Natural killer cell treated with Interleukin-12 subunit alpha and Interleukin-12 subunit beta and Interleukin-15 and Interleukin-18, amount 100 ng/mL, for 72 hours (primary cell): ENCODE results near the gene TBXAS1. TPM values are rescaled to one million over a fixed set of nuclear protein-coding genes. Genes with fewer than 3 reads are reported as not detected.

Experiments used
- ATAC-seq, 2 donors: fragments of 150-1000 bp; cut with Tn5 transposase in 1 of 2; sonication (Bioruptor Pico), chemical (Tn5 transposase) in 1 of 2; 2 replicates each; pipeline ENCODE4 v1.10.0; 2021
- DNase-seq: peaks from one replicate; pipeline ENCODE4 v3.0.0; 2022; ENCODE audit warnings: low spot score
- H3K27ac Mint-ChIP-seq, 2 donors: 1 replicate in 1 of 2; 2 replicates in 1 of 2; pipeline ENCODE4 v1.8.0; 2022; ENCODE audit warnings: mixed read lengths in 2 of 2, mild to moderate bottlenecking in 1 of 2, moderate library complexity in 1 of 2
- H3K27me3 Mint-ChIP-seq, 2 donors: 1 replicate in 1 of 2; 2 replicates in 1 of 2; pipeline ENCODE4 v1.8.0; 2022; ENCODE audit warnings: mixed read lengths in 2 of 2
- H3K36me3 Mint-ChIP-seq: one replicate; pipeline ENCODE4 v1.8.0; 2022; ENCODE audit warnings: mixed read lengths
- H3K4me1 Mint-ChIP-seq, 2 donors: 1 replicate in 1 of 2; 2 replicates in 1 of 2; pipeline ENCODE4 v1.8.0; 2022; ENCODE audit warnings: low read depth in 2 of 2, mixed read lengths in 2 of 2, mild to moderate bottlenecking in 1 of 2
- H3K4me3 Mint-ChIP-seq: one replicate; pipeline ENCODE4 v1.8.0; 2022; ENCODE audit warnings: mixed read lengths
- H3K9me3 Mint-ChIP-seq: 2 replicates; pipeline ENCODE4 v1.8.0; 2022; ENCODE audit warnings: mixed read lengths
- total RNA-seq, 2 donors: library from RNA; stranded (reverse); gene quantifications; one replicate each; pipeline ENCODE4 v1.2.3, GENCODE V29; 2022

The TBXAS1 gene
- total RNA-seq, 2 donors from 2014 or later = 104 to 130 TPM

- DNase-seq (no peak), ATAC-seq (peak in 1 of 2 donors; percentile 24)
- H3K27me3 Mint-ChIP-seq = no peaks in the 10 kb centered on the region
- H3K36me3 Mint-ChIP-seq = peaks cover 9% of the 10 kb centered on the region
- H3K27ac Mint-ChIP-seq = no peak overlapping the region
- H3K4me3 Mint-ChIP-seq = no peak overlapping the region
- no peaks in the 10 kb centered on the region for H3K9me3 Mint-ChIP-seq
- H3K4me1 Mint-ChIP-seq = peaks cover 0 to 3% of the 10 kb centered on the region in 2 donors
These were observed 219.1 kb downstream of the TBXAS1 start for GRCh38 chr7:140048138-140048537.

DNA sequence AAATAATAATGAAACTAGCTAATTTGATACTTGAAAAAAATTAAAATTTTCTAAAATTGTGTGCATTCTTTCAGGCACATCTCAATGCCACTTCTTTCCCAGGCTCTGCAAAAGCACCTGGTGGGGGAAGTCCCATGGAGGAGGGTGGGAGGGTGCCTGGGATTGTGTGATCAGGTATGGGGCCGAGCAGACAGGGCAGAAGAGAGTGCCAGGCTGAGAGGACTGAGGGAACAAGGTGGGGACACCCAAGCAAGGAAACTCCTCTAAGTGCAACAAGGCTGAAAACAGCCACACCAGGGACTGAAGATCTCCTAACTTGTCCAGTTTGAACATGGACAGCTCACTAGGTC is 219.9 kb downstream of the TBXAS1 start:
- H3K36me3 Mint-ChIP-seq = peaks cover 9% of the 10 kb centered on the region
- no peaks in the 10 kb centered on the region for H3K9me3 Mint-ChIP-seq
- H3K27ac Mint-ChIP-seq = no peak overlapping the region
- ATAC-seq (no peak), DNase-seq (no peak)
- no peaks in the 10 kb centered on the region for H3K27me3 Mint-ChIP-seq
- H3K4me3 Mint-ChIP-seq = no peak overlapping the region
- H3K4me1 Mint-ChIP-seq = peaks cover 5 to 10% of the 10 kb centered on the region in 2 donors

GRCh38 chr7:140049339-140050024 is 220.4 kb downstream of the TBXAS1 start:
- ATAC-seq = peak in 1 of 2 donors; percentile 20
- Mint-ChIP-seq H3K36me3 (peaks cover 8% of the 10 kb centered on the region), H3K27me3 (no peaks in the 10 kb centered on the region)

DNA sequence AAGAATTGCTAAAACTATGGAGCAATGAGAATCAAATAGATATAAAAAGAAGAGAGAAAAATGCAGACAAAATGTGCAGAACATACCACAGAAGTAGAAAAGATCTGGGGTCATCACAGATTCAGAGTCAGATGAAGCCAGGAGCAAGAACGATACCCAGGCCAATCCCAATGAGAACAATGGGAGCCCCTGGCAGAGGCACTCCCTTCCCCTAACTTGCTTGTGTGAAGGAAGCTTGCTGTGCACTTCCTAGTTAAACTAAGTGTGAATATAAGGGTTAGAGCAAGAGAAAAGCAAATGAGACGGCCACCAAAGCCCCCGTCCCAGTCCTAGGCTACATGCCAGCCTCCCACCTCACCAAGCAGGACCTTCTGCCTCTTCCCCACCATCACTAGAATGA is 221.0 kb downstream of the TBXAS1 start:
- Mint-ChIP-seq H3K4me3 (no peak overlapping the region), H3K9me3 (no peaks in the 10 kb centered on the region), H3K27me3 (no peaks in the 10 kb centered on the region), H3K27ac (no peak overlapping the region), H3K4me1 (peaks cover 15 to 20% of the 10 kb centered on the region in 2 donors), H3K36me3 (peaks cover 5% of the 10 kb centered on the region)
- no peak for ATAC-seq
- no peak for DNase-seq

More at GRCh38 chr7:140049339-140050024, 220.4 kb downstream of the TBXAS1 start:
- H3K27ac Mint-ChIP-seq = no peak overlapping the region
- no peak overlapping the region for H3K4me3 Mint-ChIP-seq
- H3K4me1 Mint-ChIP-seq = peaks cover 10 to 15% of the 10 kb centered on the region in 2 donors
- no peak for DNase-seq
- H3K9me3 Mint-ChIP-seq = no peaks in the 10 kb centered on the region

DNA sequence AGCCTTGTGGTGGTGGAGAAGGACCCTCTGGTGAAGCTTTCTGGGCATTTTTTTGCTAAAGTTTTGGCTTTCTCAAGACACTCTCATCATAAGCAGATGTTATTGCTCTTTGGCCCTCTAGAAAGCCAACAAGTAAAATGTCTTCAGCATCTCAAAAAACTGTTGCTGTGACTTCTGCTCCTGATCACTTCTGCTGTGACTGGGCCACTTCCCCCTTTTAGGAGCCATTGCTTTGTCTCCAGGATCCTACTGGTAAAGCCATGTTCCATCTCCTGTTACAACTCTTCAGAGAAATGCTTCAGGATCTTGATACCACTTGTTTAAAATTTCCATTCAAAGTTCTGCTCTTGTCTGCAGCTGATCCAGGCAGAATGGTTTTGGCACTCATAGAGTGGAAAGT is 222.8 kb downstream of the TBXAS1 start:
- Mint-ChIP-seq H3K27me3 (no peaks in the 10 kb centered on the region), H3K4me1 (peaks cover 19 to 29% of the 10 kb centered on the region in 2 donors), H3K36me3 (no peaks in the 10 kb centered on the region), H3K4me3 (no peak overlapping the region), H3K27ac (no peak overlapping the region), H3K9me3 (no peaks in the 10 kb centered on the region)
- DNase-seq = no peak
- ATAC-seq = no peak

GRCh38 chr7:140053812-140054539 is 224.9 kb downstream of the TBXAS1 start:
- H3K36me3 Mint-ChIP-seq = no peaks in the 10 kb centered on the region
- H3K27ac Mint-ChIP-seq = peak overlapping the region; percentile 38 to 72
- no peaks in the 10 kb centered on the region for H3K9me3 Mint-ChIP-seq
- no peak for DNase-seq
- peak overlapping the region; percentile 40 for H3K4me3 Mint-ChIP-seq
- no peak for ATAC-seq
- H3K4me1 Mint-ChIP-seq = peaks cover 21 to 32% of the 10 kb centered on the region in 2 donors
- no peaks in the 10 kb centered on the region for H3K27me3 Mint-ChIP-seq

GRCh38 chr7:140054751-140055150 is 225.7 kb downstream of the TBXAS1 start:
- Mint-ChIP-seq H3K36me3 (no peaks in the 10 kb centered on the region), H3K9me3 (no peaks in the 10 kb centered on the region), H3K27ac (peak overlapping the region in 1 of 2 donors; percentile 72), H3K4me1 (peaks cover 29 to 40% of the 10 kb centered on the region in 2 donors), H3K27me3 (no peaks in the 10 kb centered on the region), H3K4me3 (no peak overlapping the region)
- DNase-seq (no peak), ATAC-seq (no peak)

- H3K9me3 Mint-ChIP-seq = no peaks in the 10 kb centered on the region
- H3K4me1 Mint-ChIP-seq = peaks cover 40 to 48% of the 10 kb centered on the region in 2 donors
- H3K36me3 Mint-ChIP-seq = no peaks in the 10 kb centered on the region
- no peak for DNase-seq
- no peak overlapping the region for H3K4me3 Mint-ChIP-seq
- no peak for ATAC-seq
- peak overlapping the region in 1 of 2 donors; percentile 72 for H3K27ac Mint-ChIP-seq
- no peaks in the 10 kb centered on the region for H3K27me3 Mint-ChIP-seq
These were observed 226.8 kb downstream of the TBXAS1 start for GRCh38 chr7:140055833-140056232.

GRCh38 chr7:140056431-140057142 is 227.5 kb downstream of the TBXAS1 start:
- no peak overlapping the region for H3K4me3 Mint-ChIP-seq
- H3K4me1 Mint-ChIP-seq = peaks cover 47 to 56% of the 10 kb centered on the region in 2 donors
- DNase-seq (no peak), ATAC-seq (no peak)
- no peaks in the 10 kb centered on the region for H3K36me3 Mint-ChIP-seq
- H3K27me3 Mint-ChIP-seq = no peaks in the 10 kb centered on the region
- H3K27ac Mint-ChIP-seq = peak overlapping the region in 1 of 2 donors; percentile 30
- no peaks in the 10 kb centered on the region for H3K9me3 Mint-ChIP-seq

DNA sequence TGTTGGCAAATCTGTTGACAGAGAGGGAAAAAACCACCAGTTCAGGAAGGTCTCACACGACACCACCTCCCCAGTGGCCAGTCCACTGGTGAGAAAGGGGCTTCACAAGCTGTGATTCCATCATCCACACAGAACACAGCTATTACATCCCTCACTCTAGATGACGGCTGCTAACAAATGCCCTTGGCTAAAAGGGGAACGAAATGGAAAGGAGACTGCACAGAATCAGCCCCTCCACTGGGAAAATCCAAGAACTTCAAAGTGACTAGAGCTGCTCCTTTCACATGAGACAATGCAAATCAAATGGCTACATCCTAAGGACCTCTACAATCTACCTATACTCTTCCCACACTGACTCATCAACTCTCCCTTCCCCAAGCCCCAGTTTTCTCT is 228.1 kb downstream of the TBXAS1 start:
- Mint-ChIP-seq H3K9me3 (no peaks in the 10 kb centered on the region), H3K4me3 (no peak overlapping the region), H3K36me3 (no peaks in the 10 kb centered on the region), H3K4me1 (peaks cover 49 to 57% of the 10 kb centered on the region in 2 donors), H3K27me3 (no peaks in the 10 kb centered on the region), H3K27ac (no peak overlapping the region)
- ATAC-seq = no peak
- no peak for DNase-seq

GRCh38 chr7:140058517-140058916 is 229.5 kb downstream of the TBXAS1 start:
- Mint-ChIP-seq H3K4me3 (no peak overlapping the region), H3K36me3 (no peaks in the 10 kb centered on the region), H3K27me3 (no peaks in the 10 kb centered on the region), H3K9me3 (no peaks in the 10 kb centered on the region), H3K27ac (no peak overlapping the region), H3K4me1 (peaks cover 51 to 52% of the 10 kb centered on the region in 2 donors)
- ATAC-seq (no peak), DNase-seq (no peak)

GRCh38 chr7:140059273-140060242 is 230.5 kb downstream of the TBXAS1 start:
- H3K4me1 Mint-ChIP-seq = peaks cover 44 to 46% of the 10 kb centered on the region in 2 donors
- no peak for DNase-seq
- no peak for ATAC-seq
- peak overlapping the region; percentile 66 for H3K4me3 Mint-ChIP-seq
- H3K9me3 Mint-ChIP-seq = no peaks in the 10 kb centered on the region
- H3K27me3 Mint-ChIP-seq = no peaks in the 10 kb centered on the region
- no peaks in the 10 kb centered on the region for H3K36me3 Mint-ChIP-seq
- H3K27ac Mint-ChIP-seq = peak overlapping the region; percentile 36 to 64

- peaks cover 41 to 42% of the 10 kb centered on the region in 2 donors for H3K4me1 Mint-ChIP-seq
- ATAC-seq (no peak), DNase-seq (no peak)
- no peaks in the 10 kb centered on the region for H3K9me3 Mint-ChIP-seq
- H3K36me3 Mint-ChIP-seq = no peaks in the 10 kb centered on the region
- peak overlapping the region; percentile 36 to 64 for H3K27ac Mint-ChIP-seq
- peak overlapping the region; percentile 66 for H3K4me3 Mint-ChIP-seq
- H3K27me3 Mint-ChIP-seq = no peaks in the 10 kb centered on the region
These were observed 231.2 kb downstream of the TBXAS1 start for GRCh38 chr7:140060243-140060630.
